HepG2 (cell line): ENCODE data around the gene KCNA3. TPM values are rescaled to one million over a fixed set of nuclear protein-coding genes. Genes with fewer than 3 reads are reported as not detected.

Source experiments
- ATAC-seq: fragments of 200-7000 bp; cut with Tn5 transposase; 3 replicates; pipeline ENCODE4 v1.9.1; 2020; ENCODE audit warnings: mild to moderate bottlenecking, moderate library complexity
- BruUV-seq: library from RNA; stranded (reverse); fragments of 400-500 nt; replicated peaks from 2 replicates; lab custom pipeline; 2021; lab: Mats Ljungman, UMichigan
- CTCF ChIA-PET: fragments of 300-600 bp; formaldehyde crosslinking; extraction: SDS; loops from one replicate; lab custom pipeline; 2021; ENCODE audit warnings: low total read pairs, inconsistent platforms, low intra/inter-chr PET ratio; lab: Yijun Ruan, JAX
- POLR2A ChIA-PET: fragments of 350-600 bp; sonication (Branson Sonifier 250); formaldehyde crosslinking; loops from one replicate; lab custom pipeline; 2020; ENCODE audit warnings: antibody characterized with exemption, inconsistent platforms; lab: Yijun Ruan, JAX
- DNase-seq: peaks from one replicate; pipeline ENCODE4 v3.0.0-alpha.2; 2015; ENCODE audit warnings: low spot score
- FAIRE-seq: peaks from 3 replicates; lab custom pipeline; 2011; peaks lifted over from hg19 to GRCh38; lab: Jason Lieb, UNC
- H2AFZ ChIP-seq: one replicate; pipeline ENCODE4 v1.6.1; 2011; ENCODE audit warnings: low read length, inconsistent platforms
- H3K27ac ChIP-seq: fragments of 300-600 bp; 3 replicates; pipeline ENCODE4 v1.8.0; 2011; ENCODE audit warnings: mixed run types, mild to moderate bottlenecking, mixed read lengths, low read length, inconsistent platforms; ENCODE audit not compliant: insufficient read depth; ENCODE audit errors: extremely low read length
- H3K27me3 ChIP-seq, 2 experiments: fragments of 200-600 bp in 1 of 2; 2 replicates in 1 of 2; 3 replicates in 1 of 2; pipeline versions ENCODE4 v1.6.0 to v1.8.0; 2011; ENCODE audit warnings: low read length in 2 of 2, mild to moderate bottlenecking in 2 of 2, moderate library complexity in 2 of 2, inconsistent platforms in 1 of 2; ENCODE audit not compliant: insufficient read depth in 2 of 2, control insufficient read depth in 1 of 2
- H3K36me3 ChIP-seq, 2 experiments: fragments of 200-600 bp in 1 of 2; replicated peaks in 1 of 2; 2 replicates in 1 of 2; 3 replicates in 1 of 2; pipeline versions ENCODE4 v1.5.1 to v1.8.0; 2011; ENCODE audit warnings: low read length in 2 of 2, inconsistent platforms in 1 of 2; ENCODE audit not compliant: insufficient read depth in 2 of 2, control insufficient read depth in 1 of 2
- H3K4me1 ChIP-seq: 2 replicates; pipeline ENCODE4 v1.5.1; 2012; ENCODE audit warnings: low read length, inconsistent platforms; ENCODE audit not compliant: insufficient read depth
- H3K4me2 ChIP-seq: 2 replicates; pipeline ENCODE4 v1.6.0; 2011; ENCODE audit warnings: low read depth, low read length, inconsistent platforms
- H3K4me3 ChIP-seq, 3 experiments: fragments of 200-600 bp in 1 of 3; sonication (generic), shearing (Covaris generic) in 1 of 3; replicated peaks in 1 of 3; 2 replicates each; pipeline ENCODE4 v1.5.1; 2011 to 2016; ENCODE audit warnings: low read length in 3 of 3, inconsistent platforms in 2 of 3, low read depth in 2 of 3, mild to moderate bottlenecking in 2 of 3, control low read depth in 1 of 3, mixed read lengths in 1 of 3; ENCODE audit not compliant: insufficient read depth in 1 of 3
- H3K79me2 ChIP-seq: one replicate; pipeline ENCODE4 v1.6.1; 2011; ENCODE audit warnings: low read length, inconsistent platforms; ENCODE audit not compliant: insufficient read depth
- H3K9ac ChIP-seq: 2 replicates; pipeline ENCODE4 v1.6.0; 2011; ENCODE audit warnings: mild to moderate bottlenecking, low read depth, low read length, inconsistent platforms; ENCODE audit not compliant: insufficient read depth
- H3K9me3 ChIP-seq: 2 replicates; pipeline ENCODE4 v1.5.1; 2012; ENCODE audit warnings: mild to moderate bottlenecking, low read length
- H4K20me1 ChIP-seq: 2 replicates; pipeline ENCODE4 v1.6.0; 2011; ENCODE audit warnings: inconsistent platforms, mild to moderate bottlenecking, low read length, moderate library complexity; ENCODE audit not compliant: insufficient read depth
- BRD4 ChIP-seq: sonication (generic); formaldehyde crosslinking; IDR thresholded peaks from 2 replicates; pipeline ENCODE4 v1.4.0; 2020; ENCODE audit warnings: missing genetic modification reagents
- CBFB ChIP-seq: sonication (generic); formaldehyde crosslinking; IDR thresholded peaks from 2 replicates; pipeline ENCODE4 v1.4.0; 2020; ENCODE audit warnings: missing genetic modification reagents
- FOXA1 ChIP-seq, 2 experiments: fragments of 450-650 bp in 1 of 2; sonication (generic) in 1 of 2; formaldehyde crosslinking in 1 of 2; IDR thresholded peaks; 2 replicates each; pipeline versions ENCODE4 v1.4.0 to v1.6.1; 2016 to 2020; ENCODE audit warnings: missing genetic modification reagents in 1 of 2
- GPN1 ChIP-seq: sonication (generic); formaldehyde crosslinking; IDR thresholded peaks from 2 replicates; pipeline ENCODE4 v1.5.1; 2020; ENCODE audit warnings: missing genetic modification reagents, borderline replicate concordance
- HIVEP1 ChIP-seq: sonication (generic); formaldehyde crosslinking; IDR thresholded peaks from 2 replicates; pipeline ENCODE4 v1.4.0; 2020; ENCODE audit warnings: mild to moderate bottlenecking, missing genetic modification reagents
- HNRNPK ChIP-seq: fragments of 200-400 bp; formaldehyde crosslinking; IDR thresholded peaks from 2 replicates; pipeline ENCODE4 v1.6.1; 2018; ENCODE audit warnings: low read length, low read depth, moderate library complexity, mild to moderate bottlenecking; ENCODE audit not compliant: poor library complexity, severe bottlenecking
- HOXA3 ChIP-seq: sonication (generic); formaldehyde crosslinking; IDR thresholded peaks from 2 replicates; pipeline ENCODE4 v1.5.0; 2020; ENCODE audit warnings: missing genetic modification reagents
- MBNL3 ChIP-seq: fragments of 250-450 bp; sonication (Bioruptor Pico); conservative IDR thresholded peaks from 2 replicates; pipeline ENCODE4 v1.8.0; 2022; ENCODE audit warnings: mild to moderate bottlenecking, inconsistent platforms
- NBN ChIP-seq: fragments of 450-650 bp; conservative IDR thresholded peaks from 2 replicates; pipeline ENCODE4 v1.6.1; 2017
- PAF1 ChIP-seq: IDR thresholded peaks from 2 replicates; pipeline ENCODE4 v1.6.1; 2016; ENCODE audit warnings: missing genetic modification reagents, missing compliant biosample characterization
- PLSCR1 ChIP-seq: sonication (generic); formaldehyde crosslinking; IDR thresholded peaks from 2 replicates; pipeline ENCODE4 v1.5.0; 2020; ENCODE audit warnings: missing genetic modification reagents, mild to moderate bottlenecking, borderline replicate concordance
- TARDBP ChIP-seq: sonication (generic); formaldehyde crosslinking; IDR thresholded peaks from 2 replicates; pipeline ENCODE4 v1.8.0; 2022; ENCODE audit warnings: mild to moderate bottlenecking, missing genetic modification reagents
- ZNF333 ChIP-seq: sonication (generic); formaldehyde crosslinking; IDR thresholded peaks from 2 replicates; pipeline ENCODE4 v1.4.0; 2020; ENCODE audit warnings: mild to moderate bottlenecking, missing genetic modification reagents, borderline replicate concordance
- WGBS: methylation state at CpG from one replicate; pipeline ENCODE4 v1.1.6; 2017; ENCODE audit warnings: low lambda C conversion rate; 5-methylcytosine and 5-hydroxymethylcytosine counted together
- in situ Hi-C: cut with HindIII; loops from 2 replicates; pipeline ENCODE4 v1.10.0; 2017; ENCODE audit warnings: low pct_unique_long_range_greater_than_20kb; ENCODE audit not compliant: extremely low pct_ligation_motif_present
- intact Hi-C: fragments of 100-400 bp; cut with micrococcal nuclease; formaldehyde crosslinking; loops from one replicate; pipeline ENCODE4 v1.10.0; 2022; ENCODE audit not compliant: unreplicated experiment
- polyA plus RNA-seq, 8 experiments: library from polyadenylated mRNA; depleted of rRNA in 3 of 8; stranded (reverse) in 7 of 8; unstranded in 1 of 8; fragments of >200 nt; fragmentation: Illumina TruSeq in 4 of 8; extraction: Trizol in 4 of 8; gene quantifications; 2 replicates each; pipeline versions ENCODE4 v1.2.1 to v1.2.3, GENCODE V29; 2011 to 2016; ENCODE audit warnings: low read depth in 4 of 8, missing spikeins in 1 of 8, mixed read lengths in 1 of 8; ENCODE audit not compliant: insufficient read depth in 1 of 8
- total RNA-seq, 5 experiments: library from RNA; depleted of rRNA; stranded (reverse); fragments of >200 nt; fragmentation: Illumina TruSeq; extraction: Trizol; gene quantifications; 2 replicates each; pipeline ENCODE4 v1.2.3, GENCODE V29; 2016; ENCODE audit warnings: low read depth in 1 of 5
- TF ChIP-seq, protein P1 (sequence below): sonication (generic); formaldehyde crosslinking; IDR thresholded peaks from 2 replicates; pipeline ENCODE4 v1.5.0; 2020; ENCODE audit warnings: mild to moderate bottlenecking, missing genetic modification reagents
- TF ChIP-seq, protein P2 (sequence below): sonication (generic); formaldehyde crosslinking; IDR thresholded peaks from 2 replicates; pipeline ENCODE4 v1.4.0; 2020; ENCODE audit warnings: missing genetic modification reagents; ENCODE audit errors: not compliant biosample characterization

The KCNA3 gene
- total and polyA plus RNA-seq, 2 of the 13 experiments (the other 11 are each of a cell fraction or from before 2014, with no cell fraction given) = not detected

DNA sequence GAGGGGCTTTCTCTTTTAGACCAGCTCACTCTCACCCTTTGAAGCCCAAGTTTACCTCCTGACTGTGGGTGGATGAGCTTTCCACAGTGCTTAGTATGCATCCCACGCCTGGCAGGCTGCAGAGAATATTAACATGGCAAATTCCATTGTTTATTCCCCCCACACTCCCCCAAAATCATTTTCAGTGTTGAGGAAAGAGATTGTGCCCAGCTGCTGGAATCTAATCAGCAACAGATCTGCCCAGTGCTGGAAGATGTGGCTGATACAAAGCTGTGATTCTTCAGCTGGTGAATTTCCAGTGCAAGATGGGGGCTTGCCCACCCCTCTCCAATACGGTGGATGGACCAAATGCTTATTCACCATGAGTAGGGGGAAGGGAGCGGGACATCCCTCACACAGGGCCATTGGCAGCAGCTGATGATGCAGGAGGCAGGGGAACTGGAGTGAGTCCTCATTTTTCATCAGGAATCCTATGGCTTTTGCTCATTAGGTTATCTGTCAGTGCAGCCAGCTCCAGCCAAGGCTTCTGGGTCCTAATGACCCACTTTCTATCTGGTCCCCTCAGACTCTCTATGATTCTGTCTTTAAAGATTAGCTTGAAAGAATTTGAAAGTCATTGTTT, 39.7 kb upstream of the KCNA3 start:
- WGBS = 0% methylated on average over 3 of the region's 3 CpGs
- ChIA-PET POLR2A (no interaction called here), CTCF (no interaction called here)

DNA sequence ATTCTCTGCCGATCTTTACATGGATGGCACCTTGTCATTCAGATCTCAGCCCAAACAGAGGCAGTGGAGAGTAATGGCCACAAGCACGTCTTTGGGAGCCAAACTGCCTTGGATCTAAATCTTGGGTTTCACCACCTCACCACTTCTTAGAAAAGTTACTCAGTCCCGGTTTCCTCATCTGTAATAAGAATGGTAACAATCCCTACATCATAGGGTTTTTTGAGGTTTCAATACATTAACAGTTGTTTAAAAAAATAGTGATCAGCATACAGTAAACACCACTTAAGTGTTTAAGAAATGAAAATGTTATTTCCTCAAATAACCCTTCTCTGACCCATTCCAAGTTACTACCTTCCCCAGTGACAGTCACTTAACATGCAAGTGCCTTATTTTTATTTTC, 38.5 kb upstream of the KCNA3 start:
- Histone ChIP-seq H3K4me1 (no peaks in the 10 kb centered on the region), H3K9me3 (no peaks in the 10 kb centered on the region), H3K27ac (no peak overlapping the region), H3K4me3 (no peak overlapping the region), H3K9ac (no peak overlapping the region), H3K79me2 (no peaks in the 10 kb centered on the region), H3K27me3 (no peaks in the 10 kb centered on the region; a peak in 1 of 5 replicates), H4K20me1 (no peaks in the 10 kb centered on the region), H3K4me2 (no peak overlapping the region), H3K36me3 (no peaks in the 10 kb centered on the region), H2AFZ (no peak overlapping the region)
- no peak for FAIRE-seq
- BruUV-seq = no TSS peak
- in situ Hi-C loops (no loop called here), intact Hi-C loops (no loop called here)
- CTCF ChIA-PET = no interaction called here
- DNase-seq = no peak
- no peak for ATAC-seq
- 0% methylated on average over 2 of the region's 3 CpGs for WGBS
- POLR2A ChIA-PET = no interaction called here
- TF ChIP-seq, protein P1, sequence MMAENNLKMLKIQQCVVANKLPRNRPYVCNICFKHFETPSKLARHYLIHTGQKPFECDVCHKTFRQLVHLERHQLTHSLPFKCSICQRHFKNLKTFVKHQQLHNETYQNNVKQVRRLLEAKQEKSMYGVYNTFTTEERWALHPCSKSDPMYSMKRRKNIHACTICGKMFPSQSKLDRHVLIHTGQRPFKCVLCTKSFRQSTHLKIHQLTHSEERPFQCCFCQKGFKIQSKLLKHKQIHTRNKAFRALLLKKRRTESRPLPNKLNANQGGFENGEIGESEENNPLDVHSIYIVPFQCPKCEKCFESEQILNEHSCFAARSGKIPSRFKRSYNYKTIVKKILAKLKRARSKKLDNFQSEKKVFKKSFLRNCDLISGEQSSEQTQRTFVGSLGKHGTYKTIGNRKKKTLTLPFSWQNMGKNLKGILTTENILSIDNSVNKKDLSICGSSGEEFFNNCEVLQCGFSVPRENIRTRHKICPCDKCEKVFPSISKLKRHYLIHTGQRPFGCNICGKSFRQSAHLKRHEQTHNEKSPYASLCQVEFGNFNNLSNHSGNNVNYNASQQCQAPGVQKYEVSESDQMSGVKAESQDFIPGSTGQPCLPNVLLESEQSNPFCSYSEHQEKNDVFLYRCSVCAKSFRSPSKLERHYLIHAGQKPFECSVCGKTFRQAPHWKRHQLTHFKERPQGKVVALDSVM = no peak
- TF ChIP-seq HNRNPK (no peak), BRD4 (CRISPR knock-in tag) (no peak), NBN (no peak), PLSCR1 (CRISPR knock-in tag) (no peak), CBFB (CRISPR knock-in tag) (no peak), ZNF333 (CRISPR knock-in tag) (no peak), HIVEP1 (CRISPR knock-in tag) (no peak), FOXA1 (IDR thresholded peaks at IDR 0.05) (no peak), FOXA1 (CRISPR knock-in tag; IDR thresholded peaks at IDR 0.05) (no peak), TARDBP (CRISPR knock-in tag) (no peak), MBNL3 (CRISPR knock-in tag) (no peak), HOXA3 (CRISPR knock-in tag) (no peak)

More for the DNA sequence above, 39.7 kb upstream of the KCNA3 start:
- Histone ChIP-seq H3K9ac (no peak overlapping the region), H3K4me3 (no peak overlapping the region), H4K20me1 (no peaks in the 10 kb centered on the region), H3K36me3 (no peaks in the 10 kb centered on the region), H3K79me2 (no peaks in the 10 kb centered on the region), H3K27ac (no peak overlapping the region), H2AFZ (no peak overlapping the region), H3K4me1 (no peaks in the 10 kb centered on the region), H3K9me3 (no peaks in the 10 kb centered on the region), H3K4me2 (no peak overlapping the region), H3K27me3 (no peaks in the 10 kb centered on the region; a peak in 2 of 5 replicates)
- no peak for DNase-seq
- intact Hi-C loops (no loop called here), in situ Hi-C loops (no loop called here)
- BruUV-seq = no TSS peak
- no peak for FAIRE-seq
- no peak for ATAC-seq
- no peak for TF ChIP-seq GPN1 (CRISPR knock-in tag)
- TF ChIP-seq, protein P2, sequence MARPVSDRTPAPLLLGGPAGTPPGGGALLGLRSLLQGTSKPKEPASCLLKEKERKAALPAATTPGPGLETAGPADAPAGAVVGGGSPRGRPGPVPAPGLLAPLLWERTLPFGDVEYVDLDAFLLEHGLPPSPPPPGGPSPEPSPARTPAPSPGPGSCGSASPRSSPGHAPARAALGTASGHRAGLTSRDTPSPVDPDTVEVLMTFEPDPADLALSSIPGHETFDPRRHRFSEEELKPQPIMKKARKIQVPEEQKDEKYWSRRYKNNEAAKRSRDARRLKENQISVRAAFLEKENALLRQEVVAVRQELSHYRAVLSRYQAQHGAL (CRISPR knock-in tag) = no peak
- TF ChIP-seq PAF1 (CRISPR knock-in tag) = no peak
